H9 (cell line): ENCODE results near the gene FGF10. TPM values are rescaled to one million over a fixed set of nuclear protein-coding genes. Genes with fewer than 3 reads are reported as not detected.

ENCODE experiments used
- DNase-seq: peaks from one replicate; pipeline ENCODE4 v3.0.0-alpha.2; 2017
- H2AFZ ChIP-seq: one replicate; pipeline ENCODE4 v1.6.1; 2013; ENCODE audit warnings: mild to moderate bottlenecking, low read length, control low read depth, moderate library complexity
- H2AK5ac ChIP-seq: 2 replicates; pipeline ENCODE4 v1.6.1; 2013; ENCODE audit warnings: low read length, control low read depth, mixed read lengths; ENCODE audit not compliant: insufficient read length
- H2BK120ac ChIP-seq: one replicate; pipeline ENCODE4 v1.6.1; 2013; ENCODE audit warnings: low read depth, mild to moderate bottlenecking, low read length, control low read depth, inconsistent platforms; ENCODE audit not compliant: poor library complexity, severe bottlenecking
- H2BK12ac ChIP-seq: 2 replicates; pipeline ENCODE4 v1.6.1; 2013; ENCODE audit warnings: low read length, control low read depth, mixed read lengths, low read depth; ENCODE audit not compliant: insufficient read length
- H2BK15ac ChIP-seq: 2 replicates; pipeline ENCODE4 v1.6.1; 2013; ENCODE audit warnings: low read depth, low read length, control low read depth
- H2BK20ac ChIP-seq: one replicate; pipeline ENCODE4 v1.6.1; 2013; ENCODE audit warnings: low read depth, mild to moderate bottlenecking, low read length, control low read depth, inconsistent platforms; ENCODE audit not compliant: poor library complexity, severe bottlenecking
- H2BK5ac ChIP-seq: 2 replicates; pipeline ENCODE4 v1.6.1; 2013; ENCODE audit warnings: low read length, control low read depth, mixed read lengths; ENCODE audit not compliant: insufficient read length
- H3K14ac ChIP-seq: 2 replicates; pipeline ENCODE4 v1.6.1; 2013; ENCODE audit warnings: low read length, control low read depth; ENCODE audit not compliant: insufficient read depth
- H3K18ac ChIP-seq: 2 replicates; pipeline ENCODE4 v1.6.1; 2013; ENCODE audit warnings: low read depth, mild to moderate bottlenecking, mixed read lengths, low read length, control low read depth; ENCODE audit not compliant: insufficient read length
- H3K23ac ChIP-seq: 2 replicates; pipeline ENCODE4 v1.6.1; 2013; ENCODE audit warnings: low read length, control low read depth, mixed read lengths, low read depth; ENCODE audit not compliant: insufficient read length
- H3K23me2 ChIP-seq: 2 replicates; pipeline ENCODE4 v1.6.1; 2013; ENCODE audit warnings: low read depth, mild to moderate bottlenecking, mixed read lengths, low read length, control low read depth; ENCODE audit not compliant: insufficient read length, poor library complexity, severe bottlenecking
- H3K27ac ChIP-seq: 2 replicates; pipeline ENCODE4 v1.5.1; 2013; ENCODE audit warnings: low read length, control low read depth, mixed read lengths, low read depth; ENCODE audit not compliant: insufficient read length
- H3K27me3 ChIP-seq: 2 replicates; pipeline ENCODE4 v1.6.1; 2013; ENCODE audit warnings: low read length, control low read depth, inconsistent platforms; ENCODE audit not compliant: insufficient read depth
- H3K4ac ChIP-seq: 2 replicates; pipeline ENCODE4 v1.6.1; 2013; ENCODE audit warnings: low read depth, mild to moderate bottlenecking, control low read depth, inconsistent platforms, low read length, moderate library complexity
- H3K4me1 ChIP-seq: 2 replicates; pipeline ENCODE4 v1.6.1; 2013; ENCODE audit warnings: low read length, control low read depth, inconsistent platforms; ENCODE audit not compliant: insufficient read depth
- H3K4me2 ChIP-seq: 2 replicates; pipeline ENCODE4 v1.6.1; 2013; ENCODE audit warnings: low read length, control low read depth, mixed read lengths; ENCODE audit not compliant: insufficient read length, insufficient read depth
- H3K56ac ChIP-seq: 2 replicates; pipeline ENCODE4 v1.6.1; 2013; ENCODE audit warnings: low read depth, mild to moderate bottlenecking, mixed read lengths, low read length, control low read depth; ENCODE audit not compliant: insufficient read length
- H3K79me1 ChIP-seq: 2 replicates; pipeline ENCODE4 v1.6.1; 2013; ENCODE audit warnings: low read depth, mild to moderate bottlenecking, moderate library complexity, low read length, control low read depth, inconsistent platforms; ENCODE audit not compliant: insufficient read depth, poor library complexity, severe bottlenecking
- H3K79me2 ChIP-seq: 2 replicates; pipeline ENCODE4 v1.6.1; 2013; ENCODE audit warnings: low read length, control low read depth, inconsistent platforms; ENCODE audit not compliant: insufficient read depth
- H3K9ac ChIP-seq: 2 replicates; pipeline ENCODE4 v1.6.1; 2013; ENCODE audit warnings: low read length, control low read depth, mixed read lengths; ENCODE audit not compliant: insufficient read length; ENCODE audit errors: extremely low read depth
- H3K9me3 ChIP-seq: one replicate; pipeline ENCODE4 v1.6.1; 2013; ENCODE audit warnings: low read depth, low read length, inconsistent platforms; ENCODE audit not compliant: control insufficient read depth
- H3T11ph ChIP-seq: one replicate; pipeline ENCODE4 v1.6.1; 2013; ENCODE audit warnings: mild to moderate bottlenecking, low read length, control low read depth, inconsistent platforms
- H4K20me1 ChIP-seq: one replicate; pipeline ENCODE4 v1.6.1; 2013; ENCODE audit not compliant: control insufficient read depth, insufficient read length, insufficient read depth
- H4K5ac ChIP-seq: 2 replicates; pipeline ENCODE4 v1.6.1; 2013; ENCODE audit warnings: low read depth, mild to moderate bottlenecking, mixed read lengths, low read length, control low read depth; ENCODE audit not compliant: insufficient read length
- H4K8ac ChIP-seq: replicated peaks from 2 replicates; pipeline ENCODE4 v1.6.1; 2013; ENCODE audit warnings: low read length, control low read depth, mixed read lengths, low read depth; ENCODE audit not compliant: insufficient read length
- H4K91ac ChIP-seq: 2 replicates; pipeline ENCODE4 v1.6.1; 2013; ENCODE audit warnings: low read depth, mild to moderate bottlenecking, moderate library complexity, mixed read lengths, low read length, control low read depth; ENCODE audit not compliant: insufficient read length
- H3K27ac Mint-ChIP-seq, 3 experiments: 2 replicates in 2 of 3; 3 replicates in 1 of 3; pipeline ENCODE4 v1.8.0; 2020 to 2021; ENCODE audit warnings: mixed read lengths in 3 of 3, mild to moderate bottlenecking in 1 of 3, moderate library complexity in 1 of 3
- H3K27me3 Mint-ChIP-seq: 2 replicates; pipeline ENCODE4 v1.8.0; 2021; ENCODE audit warnings: low read depth, mild to moderate bottlenecking, moderate library complexity, mixed read lengths
- H3K36me3 Mint-ChIP-seq, 3 experiments: 2 replicates in 2 of 3; 3 replicates in 1 of 3; pipeline ENCODE4 v1.8.0; 2020 to 2021; ENCODE audit warnings: low read depth in 3 of 3, mixed read lengths in 3 of 3; ENCODE audit not compliant: insufficient read depth in 1 of 3
- H3K4me1 Mint-ChIP-seq, 2 experiments: 2 replicates each; pipeline ENCODE4 v1.8.0; 2020; ENCODE audit warnings: mixed read lengths in 2 of 2
- H3K4me3 Mint-ChIP-seq, 2 experiments: 2 replicates in 1 of 2; 3 replicates in 1 of 2; pipeline ENCODE4 v1.8.0; 2020 to 2021; ENCODE audit warnings: mild to moderate bottlenecking in 2 of 2, mixed read lengths in 2 of 2, moderate library complexity in 1 of 2
- H3K9me3 Mint-ChIP-seq, 2 experiments: 2 replicates in 1 of 2; 3 replicates in 1 of 2; pipeline ENCODE4 v1.8.0; 2020; ENCODE audit warnings: mild to moderate bottlenecking in 2 of 2, mixed read lengths in 2 of 2, moderate library complexity in 1 of 2
- total RNA-seq: library from RNA; stranded (reverse); gene quantifications from 2 replicates; pipeline ENCODE4 v1.2.1, GENCODE V29; 2021
- TF ChIP-seq, protein P1 (sequence below): fragments of 200-600 bp; sonication (generic); conservative IDR thresholded peaks from 3 replicates; pipeline ENCODE4 v1.8.0; 2021; ENCODE audit warnings: antibody characterized with exemption, mild to moderate bottlenecking

FGF10 gene
- total RNA-seq, 1 experiment from 2014 or later, result not detected

DNA sequence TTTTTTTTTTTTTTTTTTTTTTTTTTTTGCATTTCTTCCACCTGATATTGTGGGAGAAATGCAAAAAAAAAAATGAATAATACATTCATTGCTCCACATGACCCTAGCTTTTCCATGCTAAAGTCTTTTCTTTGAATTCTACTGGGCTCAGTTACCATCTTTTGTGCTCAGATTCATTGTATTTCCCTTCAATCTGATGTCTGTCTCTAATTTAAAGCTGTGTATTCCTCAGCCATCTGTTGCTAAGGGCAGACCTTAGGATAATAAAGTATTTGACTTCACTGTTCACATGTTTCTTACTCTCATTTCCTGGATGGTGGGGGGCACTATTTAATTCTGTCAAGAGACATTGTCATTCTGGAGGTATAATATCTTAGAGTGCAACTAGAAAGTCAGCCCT lies 123.5 kb downstream of the FGF10 start:
- DNase-seq, result no peak
- no peak overlapping the region for H2BK5ac ChIP-seq
- H2BK12ac ChIP-seq, result no peak overlapping the region
- H3K18ac ChIP-seq, result no peak overlapping the region
- TF ChIP-seq, protein P1, sequence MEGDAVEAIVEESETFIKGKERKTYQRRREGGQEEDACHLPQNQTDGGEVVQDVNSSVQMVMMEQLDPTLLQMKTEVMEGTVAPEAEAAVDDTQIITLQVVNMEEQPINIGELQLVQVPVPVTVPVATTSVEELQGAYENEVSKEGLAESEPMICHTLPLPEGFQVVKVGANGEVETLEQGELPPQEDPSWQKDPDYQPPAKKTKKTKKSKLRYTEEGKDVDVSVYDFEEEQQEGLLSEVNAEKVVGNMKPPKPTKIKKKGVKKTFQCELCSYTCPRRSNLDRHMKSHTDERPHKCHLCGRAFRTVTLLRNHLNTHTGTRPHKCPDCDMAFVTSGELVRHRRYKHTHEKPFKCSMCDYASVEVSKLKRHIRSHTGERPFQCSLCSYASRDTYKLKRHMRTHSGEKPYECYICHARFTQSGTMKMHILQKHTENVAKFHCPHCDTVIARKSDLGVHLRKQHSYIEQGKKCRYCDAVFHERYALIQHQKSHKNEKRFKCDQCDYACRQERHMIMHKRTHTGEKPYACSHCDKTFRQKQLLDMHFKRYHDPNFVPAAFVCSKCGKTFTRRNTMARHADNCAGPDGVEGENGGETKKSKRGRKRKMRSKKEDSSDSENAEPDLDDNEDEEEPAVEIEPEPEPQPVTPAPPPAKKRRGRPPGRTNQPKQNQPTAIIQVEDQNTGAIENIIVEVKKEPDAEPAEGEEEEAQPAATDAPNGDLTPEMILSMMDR, result no peak
- no peaks in the 10 kb centered on the region for H3K23me2 ChIP-seq
- no peak overlapping the region for H3K4me2 ChIP-seq
- no peak overlapping the region for H3K4ac ChIP-seq
- H3K27me3 ChIP-seq, result no peaks in the 10 kb centered on the region
- no peaks in the 10 kb centered on the region for H3K79me1 ChIP-seq
- H3K27ac ChIP-seq, result no peak overlapping the region
- no peak overlapping the region for H3K27ac Mint-ChIP-seq
- peaks cover 11 to 15% of the 10 kb centered on the region in 2 experiments for H3K4me1 Mint-ChIP-seq
- H2BK15ac ChIP-seq, result no peak overlapping the region
- no peak overlapping the region for H4K5ac ChIP-seq
- H3K9ac ChIP-seq, result no peak overlapping the region
- H3K9me3 ChIP-seq, result no peaks in the 10 kb centered on the region
- H3K9me3 Mint-ChIP-seq, result no peaks in the 10 kb centered on the region
- no peak overlapping the region for H3K4me3 Mint-ChIP-seq
- no peak overlapping the region for H3K23ac ChIP-seq
- no peak overlapping the region for H4K8ac ChIP-seq
- H3K56ac ChIP-seq, result no peak overlapping the region
- H2AFZ ChIP-seq, result no peak overlapping the region
- no peak overlapping the region for H3T11ph ChIP-seq
- no peak overlapping the region for H4K91ac ChIP-seq
- H3K14ac ChIP-seq, result no peak overlapping the region
- no peak overlapping the region for H2BK20ac ChIP-seq
- no peaks in the 10 kb centered on the region for H3K36me3 Mint-ChIP-seq
- H3K4me1 ChIP-seq, result no peaks in the 10 kb centered on the region; the same call in 1 of the 2 replicates
- H3K79me2 ChIP-seq, result no peaks in the 10 kb centered on the region
- H3K27me3 Mint-ChIP-seq, result no peaks in the 10 kb centered on the region
- no peak overlapping the region for H2BK120ac ChIP-seq
- no peak overlapping the region for H2AK5ac ChIP-seq
- no peaks in the 10 kb centered on the region for H4K20me1 ChIP-seq
